Measurements from ENCODE around the gene LYAR.

DNA sequence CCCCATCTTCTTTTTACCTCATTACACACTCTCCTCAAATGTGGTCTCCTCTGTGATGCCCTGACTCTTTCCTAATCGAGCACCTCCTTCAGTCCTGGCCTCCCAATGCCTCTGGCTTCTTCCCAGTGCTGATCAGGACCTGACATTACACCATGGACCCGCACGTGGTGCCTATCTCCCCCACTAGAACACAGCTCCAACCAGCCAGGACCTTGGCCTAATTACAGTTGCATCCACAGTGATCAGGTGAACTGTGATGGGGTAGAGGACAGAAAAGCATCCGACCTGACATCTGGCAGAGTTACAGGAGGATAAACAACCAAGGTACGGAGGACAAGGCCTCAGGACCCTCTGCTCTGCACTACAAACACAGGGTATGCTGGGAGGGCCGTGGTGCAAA lies 12.4 kb downstream of the LYAR start:
- TF ChIP-seq, protein P1, sequence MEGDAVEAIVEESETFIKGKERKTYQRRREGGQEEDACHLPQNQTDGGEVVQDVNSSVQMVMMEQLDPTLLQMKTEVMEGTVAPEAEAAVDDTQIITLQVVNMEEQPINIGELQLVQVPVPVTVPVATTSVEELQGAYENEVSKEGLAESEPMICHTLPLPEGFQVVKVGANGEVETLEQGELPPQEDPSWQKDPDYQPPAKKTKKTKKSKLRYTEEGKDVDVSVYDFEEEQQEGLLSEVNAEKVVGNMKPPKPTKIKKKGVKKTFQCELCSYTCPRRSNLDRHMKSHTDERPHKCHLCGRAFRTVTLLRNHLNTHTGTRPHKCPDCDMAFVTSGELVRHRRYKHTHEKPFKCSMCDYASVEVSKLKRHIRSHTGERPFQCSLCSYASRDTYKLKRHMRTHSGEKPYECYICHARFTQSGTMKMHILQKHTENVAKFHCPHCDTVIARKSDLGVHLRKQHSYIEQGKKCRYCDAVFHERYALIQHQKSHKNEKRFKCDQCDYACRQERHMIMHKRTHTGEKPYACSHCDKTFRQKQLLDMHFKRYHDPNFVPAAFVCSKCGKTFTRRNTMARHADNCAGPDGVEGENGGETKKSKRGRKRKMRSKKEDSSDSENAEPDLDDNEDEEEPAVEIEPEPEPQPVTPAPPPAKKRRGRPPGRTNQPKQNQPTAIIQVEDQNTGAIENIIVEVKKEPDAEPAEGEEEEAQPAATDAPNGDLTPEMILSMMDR (IDR thresholded peaks at IDR 0.05; ENCODE audit: poor library complexity): no peak
- TF ChIP-seq EZH2 (IDR thresholded peaks at IDR 0.05; ENCODE audit: borderline replicate concordance) (no peak), EZH2phosphoT487 (IDR thresholded peaks at IDR 0.05; ENCODE audit: low read depth, severe bottlenecking, unreplicated experiment) (no peak)
